Central memory CD8-positive, alpha-beta T cell (primary cell): ENCODE data around the gene NUP160.
A peak's percentile ranks its signal among the peaks of the same experiment; 100 is the strongest.
"Not testable (repeated sequence)": the region's sequence is repeated elsewhere in the genome, so short reads cannot be mapped to it uniquely, and the experiment has no call there.

Experiments used
- ATAC-seq: fragments of 150-1000 bp; cut with Tn5 transposase; replicated peaks from 2 replicates; pipeline ENCODE4 v1.10.0; 2022; ENCODE audit warnings: mild to moderate bottlenecking, moderate FRiP score, moderate number of reproducible peaks; ENCODE audit not compliant: poor library complexity, severe bottlenecking; ENCODE audit errors: extremely low read depth
- DNase-seq, 2 donors: peaks; one replicate each; pipeline ENCODE4 v3.0.0; 2021; ENCODE audit warnings: low spot score in 2 of 2
- H3K27ac Mint-ChIP-seq: one replicate; pipeline ENCODE4 v1.8.0; 2022; ENCODE audit warnings: low read depth, mild to moderate bottlenecking, moderate library complexity, mixed read lengths
- H3K27me3 Mint-ChIP-seq: one replicate; pipeline ENCODE4 v1.8.0; 2022; ENCODE audit warnings: mixed read lengths
- H3K36me3 Mint-ChIP-seq: one replicate; pipeline ENCODE4 v1.8.0; 2022; ENCODE audit warnings: mild to moderate bottlenecking, moderate library complexity, mixed read lengths; ENCODE audit not compliant: insufficient read depth
- H3K4me1 Mint-ChIP-seq: one replicate; pipeline ENCODE4 v1.8.0; 2022; ENCODE audit warnings: mixed read lengths
- H3K4me3 Mint-ChIP-seq: one replicate; pipeline ENCODE4 v1.8.0; 2022; ENCODE audit warnings: mild to moderate bottlenecking, moderate library complexity, mixed read lengths
- H3K9me3 Mint-ChIP-seq: one replicate; pipeline ENCODE4 v1.8.0; 2022; ENCODE audit warnings: mixed read lengths

The NUP160 gene

GRCh38 chr11:47773882-47774281, 74.3 kb downstream of the NUP160 start:
- Mint-ChIP-seq H3K4me1 (no peaks in the 10 kb centered on the region), H3K4me3 (no peak overlapping the region), H3K36me3 (peaks cover 19% of the 10 kb centered on the region), H3K27me3 (no peaks in the 10 kb centered on the region), H3K9me3 (no peaks in the 10 kb centered on the region), H3K27ac (no peak overlapping the region)
- no peak for ATAC-seq
- no peak for DNase-seq

- H3K4me3 Mint-ChIP-seq, H3K9me3 Mint-ChIP-seq, H3K27ac Mint-ChIP-seq, H3K27me3 Mint-ChIP-seq, ATAC-seq, DNase-seq: not testable (repeated sequence)
- H3K4me1 Mint-ChIP-seq: peaks cover 27% of the 10 kb centered on the region
- peaks cover 24% of the 10 kb centered on the region for H3K36me3 Mint-ChIP-seq
Measured at GRCh38 chr11:47769556-47769955, 78.6 kb downstream of the NUP160 start.

- Mint-ChIP-seq H3K4me3 (peak overlapping the region; percentile 89), H3K4me1 (peaks cover 29% of the 10 kb centered on the region), H3K36me3 (peaks cover 32% of the 10 kb centered on the region), H3K27me3 (no peaks in the 10 kb centered on the region), H3K9me3 (no peaks in the 10 kb centered on the region), H3K27ac (peak overlapping the region; percentile 100)
- ATAC-seq (no peak), DNase-seq (no peak)
Measured at GRCh38 chr11:47768101-47768612, 80.0 kb downstream of the NUP160 start.

- ATAC-seq (peak; percentile 60), DNase-seq (peak; percentile 56 to 73)
- Mint-ChIP-seq H3K4me1 (peaks cover 29% of the 10 kb centered on the region), H3K36me3 (peaks cover 43% of the 10 kb centered on the region), H3K27ac (peak overlapping the region; percentile 100), H3K4me3 (peak overlapping the region; percentile 89), H3K27me3 (no peaks in the 10 kb centered on the region), H3K9me3 (no peaks in the 10 kb centered on the region)
Measured at GRCh38 chr11:47766509-47767227, 81.5 kb downstream of the NUP160 start.

- ATAC-seq (no peak), DNase-seq (no peak)
- peak overlapping the region; percentile 100 for H3K27ac Mint-ChIP-seq
- H3K4me3 Mint-ChIP-seq: peak overlapping the region; percentile 89
- peaks cover 58% of the 10 kb centered on the region for H3K36me3 Mint-ChIP-seq
- H3K27me3 Mint-ChIP-seq: no peaks in the 10 kb centered on the region
- H3K4me1 Mint-ChIP-seq: peaks cover 29% of the 10 kb centered on the region
- H3K9me3 Mint-ChIP-seq: no peaks in the 10 kb centered on the region
Measured at GRCh38 chr11:47765086-47765485, 83.1 kb downstream of the NUP160 start.

GRCh38 chr11:47759291-47759690, 88.9 kb downstream of the NUP160 start:
- not testable (repeated sequence) for DNase-seq, H3K27ac Mint-ChIP-seq, ATAC-seq, H3K4me1 Mint-ChIP-seq, H3K4me3 Mint-ChIP-seq, H3K9me3 Mint-ChIP-seq, H3K27me3 Mint-ChIP-seq
- peaks cover 77% of the 10 kb centered on the region for H3K36me3 Mint-ChIP-seq

GRCh38 chr11:47756208-47756607, 91.9 kb downstream of the NUP160 start:
- Mint-ChIP-seq H3K4me3 (no peak overlapping the region), H3K4me1 (peaks cover 2% of the 10 kb centered on the region), H3K27me3 (no peaks in the 10 kb centered on the region), H3K36me3 (peaks cover 83% of the 10 kb centered on the region), H3K9me3 (no peaks in the 10 kb centered on the region), H3K27ac (no peak overlapping the region)
- DNase-seq (no peak), ATAC-seq (no peak)

- no peaks in the 10 kb centered on the region for H3K27me3 Mint-ChIP-seq
- H3K4me1 Mint-ChIP-seq: peaks cover 13% of the 10 kb centered on the region
- peaks cover 92% of the 10 kb centered on the region for H3K36me3 Mint-ChIP-seq
- H3K9me3 Mint-ChIP-seq: no peaks in the 10 kb centered on the region
- peak overlapping the region; percentile 22 for H3K27ac Mint-ChIP-seq
- H3K4me3 Mint-ChIP-seq: no peak overlapping the region
- no peak for DNase-seq
- no peak for ATAC-seq
Measured at GRCh38 chr11:47750725-47751124, 97.4 kb downstream of the NUP160 start.

- not testable (repeated sequence) for H3K9me3 Mint-ChIP-seq, ATAC-seq, H3K27me3 Mint-ChIP-seq, H3K4me3 Mint-ChIP-seq, H3K27ac Mint-ChIP-seq, DNase-seq
- peaks cover 11% of the 10 kb centered on the region for H3K4me1 Mint-ChIP-seq
- peaks cover 74% of the 10 kb centered on the region for H3K36me3 Mint-ChIP-seq
Measured at GRCh38 chr11:47742494-47742893, 105.7 kb downstream of the NUP160 start.

- not testable (repeated sequence) for H3K27ac Mint-ChIP-seq, ATAC-seq, H3K4me3 Mint-ChIP-seq, H3K27me3 Mint-ChIP-seq, DNase-seq, H3K9me3 Mint-ChIP-seq, H3K4me1 Mint-ChIP-seq
- peaks cover 75% of the 10 kb centered on the region for H3K36me3 Mint-ChIP-seq
Measured at GRCh38 chr11:47737817-47738216, 110.3 kb downstream of the NUP160 start.

- Mint-ChIP-seq H3K4me3 (no peak overlapping the region), H3K27ac (no peak overlapping the region), H3K27me3 (no peaks in the 10 kb centered on the region), H3K9me3 (no peaks in the 10 kb centered on the region), H3K36me3 (peaks cover 93% of the 10 kb centered on the region), H3K4me1 (peaks cover 6% of the 10 kb centered on the region)
- DNase-seq: no peak
- no peak for ATAC-seq
Measured at GRCh38 chr11:47732271-47732670, 115.9 kb downstream of the NUP160 start.

- no peak overlapping the region for H3K27ac Mint-ChIP-seq
- no peak for DNase-seq
- H3K4me3 Mint-ChIP-seq: no peak overlapping the region
- no peak for ATAC-seq
- peaks cover 1% of the 10 kb centered on the region for H3K4me1 Mint-ChIP-seq
- H3K36me3 Mint-ChIP-seq: peaks cover 90% of the 10 kb centered on the region
- H3K9me3 Mint-ChIP-seq: no peaks in the 10 kb centered on the region
- no peaks in the 10 kb centered on the region for H3K27me3 Mint-ChIP-seq
Measured at GRCh38 chr11:47731475-47731874, 116.7 kb downstream of the NUP160 start.
